ENCODE data around the gene PTPRU.
"Not testable (repeated sequence)": the region's sequence is repeated elsewhere in the genome, so short reads cannot be mapped to it uniquely, and the experiment has no call there.

PTPRU gene

DNA sequence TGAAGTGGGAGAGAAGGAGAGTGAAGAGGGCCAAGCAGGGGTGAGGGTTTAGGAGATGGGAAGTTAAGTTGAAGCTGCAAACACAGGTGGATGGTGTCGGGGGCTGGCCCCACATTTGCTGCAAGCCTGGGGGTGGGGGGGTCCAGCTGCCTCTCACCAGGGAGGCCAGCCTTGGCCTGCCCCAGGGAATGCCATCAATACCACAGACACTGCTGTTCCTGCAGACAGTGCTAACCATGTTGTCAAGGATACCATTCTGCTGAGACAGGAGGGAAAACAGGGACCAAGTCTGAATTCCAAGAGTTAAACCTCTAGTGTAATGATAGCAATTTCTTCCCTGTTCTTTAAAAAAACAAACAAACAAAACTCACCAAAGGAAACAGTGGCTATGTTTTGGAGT, 13.6 kb upstream of the PTPRU start:
- no peak for DNase-seq

GRCh38 chr1:29223521-29223920, 12.8 kb upstream of the PTPRU start:
- DNase-seq = no peak

GRCh38 chr1:29224356-29224837, 11.9 kb upstream of the PTPRU start:
- no peak for DNase-seq

DNA sequence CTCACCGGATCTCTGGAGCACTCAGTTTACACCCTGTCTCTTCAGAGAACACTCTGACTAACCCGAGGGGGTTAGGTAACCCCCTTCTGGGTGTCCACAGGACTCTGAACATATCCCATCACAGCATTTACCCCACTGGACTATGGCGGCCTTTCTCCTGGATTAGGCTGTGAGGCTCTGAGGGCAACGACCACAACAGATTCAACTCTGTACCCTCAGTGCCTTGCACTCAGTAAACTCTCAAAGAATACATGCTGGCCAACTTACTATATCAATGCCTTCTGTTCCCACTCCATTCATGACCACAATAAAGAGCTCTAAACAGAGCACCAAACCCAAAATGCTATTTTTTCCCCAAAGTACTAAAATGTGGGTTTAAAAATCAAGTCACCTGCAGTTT, 11.0 kb upstream of the PTPRU start:
- no peak for DNase-seq

- DNase-seq = no peak
Measured at GRCh38 chr1:29227511-29227910, 8.8 kb upstream of the PTPRU start.

GRCh38 chr1:29230204-29230552, 6.1 kb upstream of the PTPRU start:
- DNase-seq = no peak

DNA sequence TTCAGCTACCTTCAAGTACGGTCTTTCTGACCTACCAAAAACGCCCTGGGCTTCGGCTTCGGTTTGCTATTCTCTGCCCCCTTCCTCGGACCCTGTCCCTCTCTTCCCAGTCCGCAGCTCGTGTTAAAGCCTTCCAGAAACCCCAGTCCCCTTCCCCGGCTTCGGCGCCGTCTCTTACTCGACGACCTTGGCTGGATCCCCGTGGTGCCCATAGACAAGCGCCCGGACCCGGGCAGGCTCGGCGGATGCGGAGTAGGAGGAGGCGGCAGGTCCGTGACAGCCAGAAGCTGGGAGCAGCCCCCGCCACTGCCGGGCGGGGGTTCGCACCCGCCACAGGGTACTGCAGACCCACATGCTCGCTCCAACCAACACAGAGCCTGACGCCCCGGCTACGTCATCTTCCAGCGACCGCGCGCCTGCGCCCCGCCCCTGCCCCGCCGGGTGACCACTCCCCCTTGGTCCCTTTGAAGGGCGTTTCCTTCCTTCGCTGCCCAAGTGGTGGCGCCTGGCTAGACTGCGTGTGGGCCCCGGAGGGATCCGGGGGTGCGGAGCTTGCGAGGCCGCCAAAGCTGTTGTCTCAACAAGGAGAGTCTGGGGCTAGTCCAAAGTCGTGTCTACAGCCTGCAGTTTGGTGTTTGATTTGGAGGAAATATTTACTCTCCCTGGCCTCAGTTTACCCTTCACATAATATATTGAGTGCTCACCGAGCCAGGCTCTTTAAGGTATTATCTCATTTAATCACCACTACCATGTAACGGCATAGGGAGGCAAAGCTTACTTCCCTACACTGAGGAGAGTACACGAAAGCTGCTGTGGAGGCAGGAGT, 5.6 kb upstream of the PTPRU start, which contains the start of gene MECR:
Gene MECR, minus strand, starts transcription at position 382 of the 826 bp plus-strand sequence. Its CDS starts 28 bp downstream, at position 354.
- DNase-seq = peak; percentile 83

DNA sequence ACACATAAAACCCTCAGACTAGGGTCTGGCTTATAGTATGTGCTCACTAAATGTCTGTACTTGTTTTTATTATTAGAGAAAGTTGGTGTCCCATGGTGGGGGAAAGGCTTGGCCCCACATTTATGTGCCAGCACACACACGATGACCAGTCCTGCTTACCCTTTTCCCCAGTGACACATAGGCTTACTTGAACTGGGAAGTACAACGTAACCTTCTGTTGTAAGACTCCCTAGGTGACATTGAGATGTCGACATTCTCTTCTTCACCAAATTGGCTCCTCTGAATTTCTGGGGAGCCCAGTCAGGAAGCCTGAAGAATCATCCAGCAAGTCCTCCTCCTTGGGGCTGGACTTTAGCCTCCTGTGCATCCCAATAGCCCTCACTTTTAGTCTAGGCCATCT, 3.9 kb upstream of the PTPRU start:
- DNase-seq = no peak

DNA sequence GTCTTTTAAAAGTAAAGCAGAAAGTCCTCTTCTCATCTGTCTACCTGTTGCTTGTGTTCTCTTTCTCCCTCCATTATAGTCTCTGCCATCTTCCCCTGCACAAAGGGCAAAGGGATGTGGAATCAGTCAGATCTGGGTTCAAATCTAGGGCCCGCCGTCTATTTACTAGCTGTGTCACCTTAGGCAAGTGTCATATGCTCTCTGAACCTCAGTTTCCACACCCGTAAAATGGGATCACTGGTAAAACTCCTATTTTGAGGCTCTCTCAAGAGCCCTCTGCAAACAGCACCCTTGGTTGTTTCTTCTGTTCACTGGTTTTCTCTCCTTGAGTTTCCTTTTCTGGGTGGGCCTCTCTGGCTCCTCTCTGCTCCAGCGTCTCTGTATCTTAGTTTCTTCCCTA, 2.6 kb upstream of the PTPRU start:
- no peak for DNase-seq

DNA sequence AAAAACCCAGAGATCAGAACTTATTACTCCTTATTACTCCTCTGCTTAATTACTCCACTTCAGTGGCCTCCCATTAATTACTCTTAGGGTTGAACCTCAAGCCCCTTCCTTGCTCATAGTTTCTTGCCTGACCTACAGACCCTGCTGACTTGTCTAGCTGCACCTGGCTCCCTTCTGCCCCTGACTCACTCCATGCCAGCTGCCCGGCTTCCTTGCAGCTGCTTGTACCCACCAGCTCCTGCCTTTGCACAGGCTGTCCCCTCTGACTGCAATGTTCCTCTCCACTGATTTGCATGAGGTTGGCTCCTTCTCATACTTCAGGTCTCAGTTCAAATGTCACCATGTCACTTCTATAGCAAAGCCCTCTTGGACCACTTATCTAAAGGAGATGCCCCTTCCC, 1.9 kb upstream of the PTPRU start:
- DNase-seq = no peak

DNA sequence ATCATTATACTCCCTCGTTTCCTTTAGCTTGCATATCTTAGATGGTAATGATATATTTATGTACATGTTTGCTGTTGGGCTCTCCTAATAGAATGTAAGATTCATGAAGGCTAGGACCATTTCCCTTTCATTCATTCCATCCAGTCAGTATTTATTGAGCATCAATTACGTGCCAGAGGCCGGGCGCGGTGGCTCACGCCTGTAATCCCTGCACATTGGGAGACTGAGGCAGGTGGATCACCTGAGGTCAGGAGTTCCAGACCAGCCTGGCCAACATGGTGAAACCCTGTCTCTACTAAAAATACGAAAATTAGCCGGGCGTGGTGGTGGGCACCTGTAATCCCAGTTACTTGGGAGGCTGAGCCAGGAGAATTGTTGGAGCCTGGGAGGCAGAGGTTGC, 1.4 kb upstream of the PTPRU start:
- DNase-seq = not testable (repeated sequence)

DNA sequence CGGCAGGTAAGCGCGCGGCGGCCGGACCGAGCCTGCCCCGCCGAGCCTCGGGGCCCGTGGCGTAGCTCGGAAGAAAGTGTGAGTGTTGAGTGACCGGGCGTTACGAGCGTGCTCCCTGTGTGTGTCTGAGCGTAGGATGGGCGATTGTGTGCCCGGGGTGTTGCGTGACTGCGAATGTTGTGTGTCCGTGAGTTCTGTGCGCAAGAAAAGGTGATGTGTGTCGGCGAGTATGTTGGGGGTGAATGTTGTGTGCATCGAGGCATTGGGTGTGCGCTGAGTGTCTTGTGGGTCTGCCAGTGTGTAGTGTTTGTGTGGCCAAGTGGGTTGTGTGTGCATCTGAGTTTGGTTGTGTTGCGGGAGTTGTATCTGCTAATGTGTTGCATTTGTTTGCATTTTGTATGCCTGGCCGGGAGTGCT, 398 bp downstream of the PTPRU start:
- DNase-seq = no peak

GRCh38 chr1:29237129-29237821, 953 bp downstream of the PTPRU start:
- peak; percentile 19 for DNase-seq

- peak; percentile 2 for DNase-seq
Measured at GRCh38 chr1:29237852-29238619, 1.7 kb downstream of the PTPRU start.

- no peak for DNase-seq
Measured at GRCh38 chr1:29238620-29239002, 2.3 kb downstream of the PTPRU start.

DNA sequence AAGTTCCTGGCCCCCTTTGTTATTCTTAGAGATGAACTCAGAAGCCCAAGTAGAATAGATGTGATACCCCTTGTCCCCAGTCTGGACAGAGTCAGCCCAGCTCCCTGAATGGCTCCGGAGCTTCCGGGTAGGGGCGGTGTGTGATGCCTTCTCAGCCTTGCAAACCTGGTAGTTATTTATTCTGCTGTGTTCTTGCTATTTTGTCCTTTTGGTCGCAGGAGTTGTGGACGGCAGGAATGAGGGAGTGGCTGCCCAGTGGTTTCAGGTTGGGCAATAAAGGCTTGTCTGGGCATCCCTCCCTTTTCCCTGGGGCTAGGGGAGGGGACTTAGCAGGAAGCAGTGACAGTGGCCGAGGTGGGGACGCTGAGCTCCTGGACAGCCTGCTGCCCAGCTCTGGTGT, 2.8 kb downstream of the PTPRU start:
- no peak for DNase-seq

DNA sequence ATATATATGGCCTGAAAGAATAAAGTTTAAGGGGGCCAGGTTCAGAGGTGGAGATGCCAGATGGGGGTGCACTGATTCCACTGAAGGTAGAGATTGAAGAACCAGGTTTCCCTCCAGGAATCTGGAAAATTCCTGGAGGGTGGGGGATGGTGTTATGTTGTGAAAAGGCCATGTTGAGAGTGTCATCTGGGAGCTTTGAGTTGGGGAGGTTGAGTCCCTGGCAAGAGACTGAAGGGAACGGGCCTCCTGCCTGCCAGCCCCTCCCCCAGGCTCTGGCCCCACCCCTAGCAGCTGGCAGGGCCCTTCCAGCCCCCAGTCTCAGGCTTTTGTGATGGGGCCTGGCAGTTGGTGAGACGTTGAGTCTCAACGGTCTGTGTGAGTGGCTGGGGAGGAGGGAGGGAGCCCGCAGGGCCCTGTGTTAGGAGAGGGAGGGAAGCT, 4.1 kb downstream of the PTPRU start:
- no peak for DNase-seq

DNA sequence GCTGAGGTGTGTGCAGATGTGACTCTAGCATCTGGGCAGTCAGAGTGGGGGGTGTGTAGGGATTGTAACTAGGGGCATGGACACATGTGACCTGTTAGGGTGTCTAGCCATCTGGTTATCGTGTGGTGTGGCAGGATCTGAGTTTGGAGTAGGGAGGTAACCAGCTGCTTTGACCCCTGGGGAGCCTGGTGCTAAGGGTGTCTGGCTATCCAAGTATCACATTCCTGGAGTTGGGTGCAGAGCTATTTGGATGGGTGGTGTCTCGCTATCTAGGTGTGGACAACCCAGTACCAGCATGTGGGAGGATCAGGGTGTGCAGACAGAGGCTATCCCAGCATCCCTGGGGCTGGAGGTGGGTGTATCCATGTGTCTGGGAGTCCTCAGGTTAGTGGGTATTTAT, 4.7 kb downstream of the PTPRU start:
- DNase-seq = no peak

GRCh38 chr1:29243023-29243870, 6.9 kb downstream of the PTPRU start:
- no peak for DNase-seq

- DNase-seq = no peak
Measured at GRCh38 chr1:29243871-29244200, 7.5 kb downstream of the PTPRU start.

DNA sequence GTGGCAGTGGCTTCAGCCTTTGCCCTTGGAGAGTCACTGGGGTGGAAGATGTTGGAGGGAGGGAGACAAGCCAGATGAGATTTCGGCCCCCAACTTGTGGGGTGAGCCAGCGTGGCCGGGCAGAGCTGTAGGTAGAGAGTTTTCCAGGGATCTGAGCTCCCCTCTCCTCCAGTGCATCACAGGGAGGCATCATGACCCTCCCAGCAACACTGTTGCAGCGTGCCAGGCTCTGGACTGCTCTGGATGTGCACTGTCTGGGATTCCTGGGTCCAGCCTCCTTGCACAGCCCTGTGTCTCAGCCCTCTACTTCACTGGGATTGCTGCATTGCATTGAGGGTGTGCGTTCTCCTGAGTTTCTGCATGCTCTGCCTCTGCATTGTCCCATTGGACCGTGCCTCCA, 8.9 kb downstream of the PTPRU start:
- DNase-seq = no peak

- peak; percentile 20 for DNase-seq
Measured at GRCh38 chr1:29245876-29246275, 9.6 kb downstream of the PTPRU start.

- DNase-seq = no peak
Measured at GRCh38 chr1:29247044-29247443, 10.7 kb downstream of the PTPRU start.

Data from MV-4-11 (cell line).